Activated naive CD4-positive, alpha-beta T cell treated with anti-CD3 and anti-CD28 coated beads, Interleukin-2, amount 50 U/mL, for 16 hours (primary cell): ENCODE data around the gene VSX1.

Experiments used
- DNase-seq: peaks from one replicate; pipeline ENCODE4 v3.0.0-alpha.2; 2020

The VSX1 gene

DNA sequence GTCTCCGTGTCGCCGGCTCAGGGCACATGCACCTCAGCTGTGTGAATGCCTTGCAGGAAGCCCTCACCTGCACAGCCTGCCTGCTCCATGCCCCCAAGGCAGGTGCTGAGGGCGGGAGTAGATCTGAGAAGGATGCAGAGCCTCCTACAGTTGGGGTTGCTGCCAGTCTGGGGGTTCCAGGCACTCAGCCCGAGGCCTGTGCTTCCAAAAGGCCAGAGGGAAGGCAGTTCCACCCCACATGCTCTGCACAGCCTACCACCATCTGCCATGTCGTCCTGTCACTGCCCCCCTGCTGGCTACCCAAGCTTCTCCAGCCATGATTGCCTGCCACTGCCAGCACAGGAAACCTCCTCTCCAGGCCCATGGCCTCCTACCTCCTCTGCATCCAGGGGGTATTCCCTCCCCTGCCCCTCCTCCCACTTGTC, 43.3 kb downstream of the VSX1 start:
- no peak for DNase-seq

DNA sequence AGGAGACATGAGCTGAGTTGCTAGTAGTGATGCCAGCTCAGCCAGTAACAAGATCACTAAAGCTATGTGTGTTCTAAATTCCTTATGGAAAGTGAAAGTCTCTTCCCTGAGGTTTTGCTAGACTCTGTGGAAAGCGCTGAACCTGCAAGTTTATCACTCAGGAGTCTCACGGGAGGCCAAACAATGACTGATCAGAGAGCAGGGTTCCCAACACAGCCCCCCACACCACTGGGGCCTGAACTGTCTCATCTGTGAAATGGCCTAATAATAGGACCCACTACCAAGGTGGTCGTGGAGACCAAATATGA, 43.9 kb downstream of the VSX1 start:
- DNase-seq = no peak

DNA sequence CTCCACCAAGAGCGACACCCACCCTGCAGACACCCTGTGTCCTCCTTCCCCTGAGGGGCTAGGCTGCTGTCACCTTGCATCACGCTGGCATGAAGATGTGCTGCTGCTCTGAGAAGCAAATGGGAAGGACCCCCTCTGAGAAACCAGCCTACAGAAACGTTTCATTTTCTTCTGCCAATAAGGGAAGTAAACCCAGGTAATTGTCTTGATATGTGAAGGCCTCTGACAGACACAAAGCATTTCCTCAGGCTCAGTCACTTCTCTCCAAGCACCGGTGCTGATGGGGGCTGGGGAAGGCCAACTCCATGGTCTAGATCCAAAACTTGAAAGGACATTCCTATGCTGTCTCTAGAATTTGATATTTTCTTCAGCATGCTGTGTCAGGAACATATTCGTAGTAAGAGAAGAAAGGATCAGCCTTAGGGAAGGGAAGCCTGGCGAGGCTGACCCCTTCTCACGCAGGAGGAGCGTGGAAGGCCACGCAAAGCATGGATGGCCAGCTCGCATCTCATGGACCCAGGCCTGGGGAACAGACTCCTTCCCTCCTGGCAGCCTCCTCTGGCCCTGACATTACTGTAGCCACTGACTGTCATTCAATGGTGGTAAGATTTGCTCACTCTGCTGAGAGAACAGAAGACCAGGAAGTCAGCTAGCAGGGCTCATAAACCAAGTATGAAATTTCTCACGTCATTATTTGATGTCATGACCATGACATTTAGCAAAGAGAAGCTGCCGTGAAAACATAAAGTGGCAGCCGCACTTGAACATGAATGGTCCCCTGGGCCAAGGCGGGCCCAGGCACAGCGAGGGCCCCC, 44.4 kb downstream of the VSX1 start:
- DNase-seq = no peak

DNA sequence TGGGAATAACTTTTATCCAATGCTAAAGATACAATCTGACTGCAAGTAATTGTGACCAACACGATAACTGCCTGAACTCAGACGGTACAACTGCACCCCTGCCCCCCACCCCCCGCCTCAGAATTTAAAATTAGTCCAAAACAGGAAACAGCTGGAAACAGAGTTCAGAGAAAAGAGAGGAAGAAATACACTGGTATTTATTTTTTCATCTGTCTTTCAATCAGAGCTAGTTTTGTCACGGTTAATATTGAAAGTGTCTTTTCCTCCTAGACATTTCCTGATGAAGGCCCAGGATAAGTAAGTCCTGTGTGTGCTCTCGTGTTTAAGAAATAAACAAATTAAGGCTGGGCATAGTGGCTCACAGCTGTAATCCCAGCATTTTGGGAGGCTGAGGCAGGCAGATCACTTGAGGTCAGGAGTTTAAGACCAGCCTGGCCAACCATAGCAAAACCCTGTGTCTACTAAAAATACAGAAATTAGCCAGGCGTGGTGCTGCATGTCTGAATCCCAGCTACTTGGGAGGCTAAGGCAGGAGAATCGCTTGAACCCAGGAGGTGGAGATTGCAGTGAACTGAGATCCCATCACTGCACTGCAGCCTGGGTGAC, 45.5 kb downstream of the VSX1 start:
- DNase-seq = no peak

DNA sequence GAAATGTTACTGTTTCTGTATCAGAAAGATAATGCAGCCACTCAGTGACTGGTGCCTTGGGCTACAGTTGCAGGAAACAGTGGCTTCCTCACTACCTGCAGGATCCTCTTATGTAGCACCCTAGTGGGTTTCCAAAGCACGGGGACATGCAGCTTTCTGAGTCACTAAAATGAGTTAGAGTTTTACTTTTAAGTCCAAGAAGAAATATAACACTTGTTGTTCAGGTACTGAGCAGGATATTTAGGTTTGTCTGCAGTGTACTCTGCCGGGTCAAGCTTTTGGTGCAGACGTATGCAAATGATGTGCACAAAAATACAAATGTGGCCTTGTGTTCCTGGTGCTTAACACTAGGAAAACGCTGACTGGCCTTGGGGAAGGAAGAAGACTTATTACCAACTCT, 46.0 kb downstream of the VSX1 start:
- DNase-seq = no peak

DNA sequence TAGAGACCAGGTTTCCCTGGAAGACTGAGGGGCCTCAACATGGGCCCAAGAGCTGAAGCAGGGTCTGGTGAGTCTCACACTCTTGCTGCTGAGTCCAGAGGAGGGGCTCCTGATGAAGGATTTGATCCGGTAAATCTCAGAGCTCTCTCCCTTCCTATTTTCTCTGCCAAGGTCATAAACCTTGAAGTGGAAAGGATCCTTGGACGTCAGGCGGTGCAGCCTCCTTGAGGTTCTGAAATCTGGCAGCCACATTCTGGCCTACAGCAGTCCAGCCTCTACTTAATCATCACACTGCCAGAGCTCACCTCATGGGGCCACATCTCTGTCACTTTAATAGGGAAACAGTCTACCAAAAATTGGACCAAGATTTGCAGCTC, 48.0 kb downstream of the VSX1 start:
- no peak for DNase-seq

DNA sequence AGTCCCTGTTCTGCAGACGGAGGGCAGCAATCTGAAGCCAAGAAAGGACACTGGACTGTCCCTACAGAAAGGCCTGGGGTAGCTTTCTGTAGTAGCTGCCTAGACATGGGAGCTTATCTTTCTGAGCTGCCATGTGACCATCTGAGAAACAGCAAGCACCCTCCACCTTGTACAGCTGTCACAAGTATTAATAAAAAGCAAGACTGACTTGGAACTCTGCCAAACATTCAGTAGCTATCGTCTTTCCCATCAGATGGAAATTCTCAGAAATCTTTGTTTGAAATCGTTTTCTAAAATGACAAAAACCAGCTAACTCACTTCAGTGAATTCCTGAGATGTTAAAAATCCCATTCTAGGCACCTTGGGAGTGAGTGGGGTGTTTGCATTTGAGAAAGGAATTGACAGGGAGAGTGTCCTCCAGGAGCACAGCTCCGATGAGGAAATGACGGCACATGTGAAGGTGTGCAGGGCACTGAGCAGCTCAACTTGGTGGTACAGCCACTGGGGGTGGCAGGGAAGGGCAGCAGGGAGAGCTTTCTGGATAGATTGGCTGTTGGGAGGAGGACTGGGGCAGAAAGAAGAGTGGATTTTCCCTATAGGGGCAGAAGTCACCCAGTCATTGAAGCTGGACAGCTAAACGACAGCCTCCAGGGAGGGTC, 48.5 kb downstream of the VSX1 start:
- no peak for DNase-seq

DNA sequence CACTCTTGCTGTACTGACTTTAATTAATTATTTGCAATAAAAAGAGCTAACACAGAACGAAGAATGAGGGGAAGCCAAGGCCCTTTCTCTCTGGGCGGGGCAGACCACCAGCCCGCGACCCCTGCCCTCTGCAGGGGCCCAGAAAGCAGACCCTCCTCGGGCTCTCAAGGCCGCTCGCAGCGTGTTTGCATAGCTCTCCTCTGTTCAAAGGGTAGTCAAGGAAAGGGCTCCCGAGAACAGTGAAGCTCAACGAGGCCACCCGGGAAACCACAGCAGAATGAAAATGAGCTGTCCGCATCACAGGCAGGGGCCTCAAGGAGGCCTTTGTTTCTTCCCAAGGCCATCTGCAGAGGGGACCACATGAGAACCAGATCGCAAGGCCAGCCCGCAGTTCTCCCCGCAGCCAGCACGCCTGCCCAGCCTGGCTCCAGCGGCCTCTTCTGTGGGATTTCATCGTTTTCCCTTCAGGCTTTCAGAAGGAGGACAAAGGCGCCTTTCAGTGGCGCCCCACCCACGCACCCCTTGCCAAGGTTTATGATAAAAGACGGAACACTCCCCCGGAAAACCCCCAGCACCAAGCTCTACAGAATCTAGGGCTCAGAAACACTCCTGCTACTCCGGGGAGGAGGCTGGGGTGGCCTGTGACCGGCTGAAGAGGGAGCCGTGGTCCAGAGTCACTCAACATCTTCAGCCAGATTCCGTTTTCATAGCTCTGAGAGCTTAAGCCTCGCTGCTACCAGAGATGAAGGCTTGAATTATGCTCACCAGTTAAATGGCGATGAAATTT, 49.3 kb downstream of the VSX1 start:
- no peak for DNase-seq

DNA sequence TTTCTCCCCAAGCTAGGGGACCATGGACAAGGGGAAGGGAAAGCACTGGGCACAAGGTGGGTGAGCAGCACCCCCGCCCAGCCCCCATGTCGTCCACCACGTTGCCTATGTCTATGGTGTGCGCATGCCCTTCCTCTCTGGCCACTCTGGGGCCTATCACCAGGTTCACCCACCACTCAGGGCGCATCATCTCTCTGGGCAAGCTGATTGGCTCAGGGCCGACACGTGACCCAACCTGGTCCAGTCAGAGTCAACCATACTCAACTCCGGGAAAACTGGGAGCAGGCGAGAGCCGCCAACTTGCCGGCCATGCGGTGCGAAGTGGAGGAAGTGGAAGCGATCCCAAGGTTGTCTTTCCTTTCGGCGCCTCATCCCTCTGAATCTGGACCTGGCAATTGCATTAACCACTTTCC, 49.9 kb downstream of the VSX1 start:
- DNase-seq = no peak

DNA sequence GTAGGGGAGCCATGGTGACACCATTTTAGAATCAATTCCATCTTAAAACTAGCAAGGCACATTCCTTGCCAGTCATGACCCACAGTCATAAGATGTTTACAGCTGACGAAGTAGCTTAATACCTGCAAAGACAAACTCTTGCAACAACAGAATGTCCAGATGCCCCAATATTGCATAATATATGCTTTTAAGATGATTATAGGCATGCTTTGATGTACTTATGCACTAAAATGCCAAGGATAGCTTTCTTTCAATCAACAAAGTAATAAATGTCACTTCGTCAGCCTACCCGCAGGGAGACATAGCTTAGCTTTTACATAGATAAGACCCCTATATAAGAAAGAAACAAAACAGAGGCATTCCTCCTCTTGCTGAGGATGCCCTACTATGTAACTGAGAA, 50.7 kb downstream of the VSX1 start:
- DNase-seq = no peak

DNA sequence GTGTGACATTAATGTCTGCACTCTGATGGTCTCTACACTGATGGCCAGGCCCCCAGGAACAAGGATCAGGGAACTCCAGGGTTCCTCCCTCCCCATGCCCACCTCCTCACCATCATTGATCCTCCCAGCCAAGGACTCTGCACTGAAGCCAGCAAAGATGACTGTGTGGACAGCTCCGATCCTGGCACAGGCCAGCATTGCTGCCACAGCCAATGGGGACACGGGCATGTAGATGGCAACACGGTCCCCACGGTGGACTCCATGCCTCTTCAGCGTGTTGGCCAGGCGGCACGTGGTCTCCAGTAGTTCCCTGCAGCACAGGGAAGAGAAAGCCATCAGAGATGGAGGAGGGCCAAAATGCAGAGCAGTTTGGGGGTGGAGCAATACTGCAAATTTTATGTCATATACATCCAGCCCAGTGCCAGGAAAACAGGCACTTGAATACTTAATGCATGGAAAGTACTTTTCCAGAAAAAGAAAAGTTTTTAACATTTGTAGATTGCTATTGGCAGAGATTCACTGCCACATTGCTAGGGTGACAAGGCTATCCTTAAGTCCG, 51.2 kb downstream of the VSX1 start:
- no peak for DNase-seq

DNA sequence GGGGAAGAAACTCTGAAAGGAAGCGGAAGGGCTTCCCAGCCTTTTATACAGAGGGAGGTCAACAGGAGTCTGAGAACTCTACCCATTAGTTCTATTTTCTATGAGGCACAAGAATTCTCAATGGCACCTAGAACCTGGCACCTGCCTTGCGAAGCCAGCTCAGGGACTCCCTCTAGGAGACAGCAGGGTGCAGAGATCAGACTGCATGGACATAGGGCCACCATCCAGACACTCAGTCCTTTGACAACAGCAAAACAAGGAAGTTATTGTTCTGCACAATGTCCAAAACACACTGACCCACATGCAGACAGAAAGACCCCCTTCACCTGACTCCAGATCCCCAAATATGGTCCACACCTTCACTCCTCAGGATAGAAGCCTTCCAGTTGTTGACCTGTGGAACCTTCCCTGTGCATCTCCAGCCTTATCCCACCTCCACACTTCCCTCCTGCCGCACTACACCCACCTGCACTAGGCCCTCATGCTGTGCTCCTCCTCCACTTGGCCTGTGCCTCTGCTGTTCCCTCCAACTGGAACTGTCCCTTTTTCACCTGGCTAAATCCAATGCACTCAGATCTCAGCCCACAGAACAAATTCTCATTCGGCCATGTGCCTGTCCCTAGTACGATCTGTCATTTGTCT, 51.8 kb downstream of the VSX1 start:
- no peak for DNase-seq

DNA sequence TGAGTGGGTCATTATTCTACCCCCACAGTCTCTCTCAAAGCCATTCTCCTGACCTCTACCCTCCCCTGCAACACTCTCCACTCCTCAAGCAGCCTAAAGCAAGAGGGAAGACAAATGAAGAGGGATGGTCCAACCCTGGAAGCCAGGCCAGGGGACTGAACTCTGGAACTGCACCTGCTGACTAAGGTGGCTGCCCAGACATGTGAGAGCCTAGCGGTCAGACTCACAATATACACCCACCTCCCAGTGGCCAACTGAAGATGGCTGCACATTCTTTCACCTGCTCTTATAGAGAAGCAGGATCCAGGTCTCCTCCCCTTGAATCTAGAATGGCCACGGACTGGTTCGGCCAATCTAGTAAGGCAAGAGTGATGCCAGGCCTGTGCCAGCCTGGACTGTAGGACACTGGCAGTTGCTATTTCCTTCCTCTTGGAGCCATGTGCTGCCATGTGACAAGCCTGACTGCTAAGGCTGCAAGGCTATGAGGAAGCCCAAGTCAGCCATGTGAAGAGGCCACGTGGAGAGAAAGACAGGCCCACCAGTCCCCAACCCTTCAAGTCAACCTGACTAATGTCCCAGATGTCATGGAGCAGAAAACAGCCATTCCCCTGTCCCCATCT, 55.8 kb downstream of the VSX1 start:
- DNase-seq = no peak
